ENCODE measurements around the gene ARHGAP23. TPM values are rescaled to one million over a fixed set of nuclear protein-coding genes. Genes with fewer than 3 reads are reported as not detected.
A peak's percentile ranks its signal among the peaks of the same experiment; 100 is the strongest.

The ARHGAP23 gene
- total RNA-seq, 1 experiment from 2014 or later = 19.0 TPM

- no peaks in the 10 kb centered on the region for H3K27me3 ChIP-seq (replicated peaks; ENCODE audit: insufficient read depth, low read depth, low read length, poor library complexity)
- intact Hi-C loops (cut with micrococcal nuclease; ENCODE audit: unreplicated experiment) = loop anchor here (5.0 kb wide), 1 partner anchor 109 kb away; no protein-coding TSS in a partner anchor
- CTCF ChIA-PET = interaction anchor here (1.0 to 1.9 kb wide), 6 partner anchors 26 to 111 kb away, joined by 4 to 19 read pairs (median 9); partner anchors contain the start of gene SRCIN1
- H3K4me1 ChIP-seq (ENCODE audit: insufficient read depth, low read length, poor library complexity, severe bottlenecking) = peaks cover 8% of the 10 kb centered on the region
- TF ChIP-seq CTCF (conservative IDR thresholded peaks at IDR 0.05; ENCODE audit: low read depth, low read length) (peak; percentile 82), EZH2 (IDR thresholded peaks at IDR 0.05; ENCODE audit: borderline replicate concordance, low read depth, low read length, poor library complexity, severe bottlenecking) (no peak)
- POLR2A ChIA-PET (ENCODE audit: low non-redundant PET) = interaction anchor here (0.6 kb wide), 1 partner anchor 132 kb away, joined by 3 read pairs; no protein-coding TSS in a partner anchor
- peak; percentile 91 for DNase-seq (ENCODE audit: low spot score)
- no peak overlapping the region for H3K27ac ChIP-seq (ENCODE audit: low read depth, low read length, poor library complexity, severe bottlenecking)
- BruUV-seq (replicated peaks) = no TSS peak
- H3K9me3 ChIP-seq (ENCODE audit: low read depth, low read length, poor library complexity, severe bottlenecking) = no peaks in the 10 kb centered on the region
- H3K36me3 ChIP-seq (ENCODE audit: insufficient read depth, low read length, poor library complexity, severe bottlenecking) = no peaks in the 10 kb centered on the region
- H3K4me3 ChIP-seq (ENCODE audit: low read depth, low read length, poor library complexity, severe bottlenecking) = peak overlapping the region; percentile 44
Measured at GRCh38 chr17:38557836-38558727, 129.8 kb downstream of the ARHGAP23 start.

- no peak for DNase-seq (ENCODE audit: low spot score)
- Histone ChIP-seq H3K27me3 (replicated peaks; ENCODE audit: insufficient read depth, low read depth, low read length, poor library complexity) (no peaks in the 10 kb centered on the region), H3K36me3 (ENCODE audit: insufficient read depth, low read length, poor library complexity, severe bottlenecking) (no peaks in the 10 kb centered on the region), H3K4me1 (ENCODE audit: insufficient read depth, low read length, poor library complexity, severe bottlenecking) (peaks cover 8% of the 10 kb centered on the region), H3K27ac (ENCODE audit: low read depth, low read length, poor library complexity, severe bottlenecking) (no peak overlapping the region), H3K9me3 (ENCODE audit: low read depth, low read length, poor library complexity, severe bottlenecking) (no peaks in the 10 kb centered on the region), H3K4me3 (ENCODE audit: low read depth, low read length, poor library complexity, severe bottlenecking) (peak overlapping the region; percentile 44)
- no peak for TF ChIP-seq CTCF (conservative IDR thresholded peaks at IDR 0.05; ENCODE audit: low read depth, low read length)
- no peak for TF ChIP-seq EZH2 (IDR thresholded peaks at IDR 0.05; ENCODE audit: borderline replicate concordance, low read depth, low read length, poor library complexity, severe bottlenecking)
- ChIA-PET CTCF (interaction anchor here (0.6 to 1.9 kb wide), 7 partner anchors 26 to 207 kb away, joined by 4 to 19 read pairs (median 7); partner anchors contain the start of genes SOCS7 and SRCIN1), POLR2A (ENCODE audit: low non-redundant PET) (interaction anchor here (0.6 kb wide), 1 partner anchor 132 kb away, joined by 3 read pairs; no protein-coding TSS in a partner anchor)
- BruUV-seq (replicated peaks) = no TSS peak
- intact Hi-C loops (cut with micrococcal nuclease; ENCODE audit: unreplicated experiment) = loop anchor here (5.0 kb wide), 1 partner anchor 109 kb away; no protein-coding TSS in a partner anchor
Measured at GRCh38 chr17:38558728-38559050, 130.4 kb downstream of the ARHGAP23 start.

GRCh38 chr17:38559051-38559879 lies 131.0 kb downstream of the ARHGAP23 start:
- BruUV-seq (replicated peaks) = no TSS peak
- Histone ChIP-seq H3K4me3 (ENCODE audit: low read depth, low read length, poor library complexity, severe bottlenecking) (peak overlapping the region; percentile 44), H3K27me3 (replicated peaks; ENCODE audit: insufficient read depth, low read depth, low read length, poor library complexity) (no peaks in the 10 kb centered on the region), H3K4me1 (ENCODE audit: insufficient read depth, low read length, poor library complexity, severe bottlenecking) (peaks cover 8% of the 10 kb centered on the region), H3K27ac (ENCODE audit: low read depth, low read length, poor library complexity, severe bottlenecking) (no peak overlapping the region), H3K9me3 (ENCODE audit: low read depth, low read length, poor library complexity, severe bottlenecking) (no peaks in the 10 kb centered on the region), H3K36me3 (ENCODE audit: insufficient read depth, low read length, poor library complexity, severe bottlenecking) (no peaks in the 10 kb centered on the region)
- TF ChIP-seq CTCF (conservative IDR thresholded peaks at IDR 0.05; ENCODE audit: low read depth, low read length) = no peak; the same call in 1 of the 2 replicates
- TF ChIP-seq EZH2 (IDR thresholded peaks at IDR 0.05; ENCODE audit: borderline replicate concordance, low read depth, low read length, poor library complexity, severe bottlenecking) = no peak
- ChIA-PET POLR2A (ENCODE audit: low non-redundant PET) (no interaction called here), CTCF (interaction anchor here (0.5 to 1.9 kb wide), 5 partner anchors 12 to 208 kb away, joined by 3 to 16 read pairs (median 7); partner anchors contain the start of genes SOCS7 and SRCIN1)
- peak; percentile 87 for DNase-seq (ENCODE audit: low spot score)
- intact Hi-C loops (cut with micrococcal nuclease; ENCODE audit: unreplicated experiment) = loop anchor here (5.0 kb wide), 1 partner anchor 108 kb away; no protein-coding TSS in a partner anchor

Data from A673 (cell line).